GM19240 (cell line): ENCODE data around the gene ADRA2C.

Experiments
- DNase-seq: peaks from one replicate; pipeline ENCODE4 v3.0.0; 2011; ENCODE audit warnings: low spot score; ENCODE audit not compliant: insufficient read length

Gene ADRA2C

DNA sequence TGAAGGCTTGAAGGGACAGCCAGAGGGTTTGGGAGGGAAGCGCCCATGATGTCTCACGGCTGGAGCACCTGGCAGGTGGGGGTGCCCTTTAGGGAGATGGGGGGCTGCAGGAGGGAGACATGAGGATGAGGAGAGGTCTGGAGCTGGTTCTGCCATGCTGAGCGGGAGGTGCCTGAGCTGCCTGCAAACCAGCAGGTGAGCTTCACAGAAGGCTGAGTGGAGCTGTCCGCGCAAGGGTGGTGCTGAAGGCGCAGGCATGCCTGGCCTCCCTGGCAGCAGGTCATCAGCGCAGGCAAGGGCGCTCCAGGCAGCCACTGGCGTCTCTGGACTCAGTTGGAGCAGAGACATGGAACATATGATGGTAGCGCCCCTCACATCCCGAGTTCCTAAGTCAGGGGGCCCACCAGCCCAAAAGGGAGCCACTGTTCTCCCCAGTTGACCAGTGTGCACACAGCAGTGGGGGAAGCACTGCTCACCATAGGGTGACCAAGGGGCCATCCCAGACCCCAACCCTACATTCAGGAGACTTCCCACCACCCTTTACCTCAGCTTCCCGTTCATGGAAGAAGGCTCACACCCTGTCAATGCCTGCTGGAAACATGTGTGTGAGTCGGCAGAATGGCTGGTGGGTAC, 25.8 kb downstream of the ADRA2C start:
- DNase-seq = no peak

DNA sequence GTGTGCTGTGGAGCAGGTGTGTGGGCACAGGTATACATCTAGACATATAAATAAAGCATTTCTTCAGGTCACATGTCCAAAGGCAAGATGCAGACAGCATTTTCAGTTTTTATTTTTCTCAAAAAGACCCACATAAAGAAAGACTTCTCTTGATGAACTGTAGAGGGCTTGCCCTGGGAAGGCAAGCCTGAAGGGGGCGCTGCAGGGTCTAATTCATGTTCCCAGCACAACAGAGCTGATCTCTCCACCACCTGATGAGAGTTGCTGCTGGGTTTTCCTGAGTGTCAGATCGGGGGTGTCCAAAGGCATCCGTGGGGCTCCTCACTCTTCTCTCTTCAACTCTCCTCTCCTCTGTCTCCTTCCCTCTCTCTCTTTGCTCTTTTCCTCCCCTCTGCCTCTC, 26.6 kb downstream of the ADRA2C start:
- DNase-seq = no peak

DNA sequence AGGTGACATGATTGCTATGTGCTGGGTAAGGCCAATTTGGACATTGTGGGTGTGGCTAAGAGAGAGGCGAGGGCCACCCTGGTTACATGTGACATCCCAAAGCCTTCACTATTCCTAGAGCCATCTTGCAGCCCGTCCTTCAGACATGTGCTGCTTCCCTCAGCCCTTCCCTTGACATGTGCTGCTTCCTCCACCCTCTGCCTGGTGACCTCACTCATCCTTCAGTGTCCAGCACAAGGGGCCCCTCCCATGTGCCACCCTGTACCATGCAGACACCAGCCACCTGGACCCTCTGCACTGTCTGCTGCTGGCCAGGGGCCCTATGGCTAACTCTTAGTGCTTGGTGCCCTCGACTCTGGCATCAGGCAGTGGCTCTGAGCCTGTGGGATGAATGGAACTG, 27.4 kb downstream of the ADRA2C start:
- DNase-seq = no peak

DNA sequence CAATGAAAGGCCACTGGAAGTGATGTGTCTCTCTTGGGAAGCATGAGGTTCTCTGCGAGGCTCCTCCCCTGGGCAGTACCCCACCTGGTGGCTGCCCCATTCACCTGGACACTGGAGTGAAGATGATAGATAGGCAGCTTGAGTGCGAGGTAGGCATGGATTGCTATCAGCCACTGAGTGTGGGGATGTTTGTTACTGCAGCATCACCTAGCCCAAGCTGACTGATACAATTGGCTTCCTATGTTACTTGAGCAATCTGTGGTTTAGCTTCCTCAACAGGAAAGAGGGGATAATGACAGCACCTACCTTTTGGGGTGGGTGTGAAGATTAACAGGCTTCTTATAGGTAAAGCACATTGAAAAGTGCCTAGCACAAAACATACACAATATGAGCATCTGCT, 30.8 kb downstream of the ADRA2C start:
- DNase-seq = no peak

DNA sequence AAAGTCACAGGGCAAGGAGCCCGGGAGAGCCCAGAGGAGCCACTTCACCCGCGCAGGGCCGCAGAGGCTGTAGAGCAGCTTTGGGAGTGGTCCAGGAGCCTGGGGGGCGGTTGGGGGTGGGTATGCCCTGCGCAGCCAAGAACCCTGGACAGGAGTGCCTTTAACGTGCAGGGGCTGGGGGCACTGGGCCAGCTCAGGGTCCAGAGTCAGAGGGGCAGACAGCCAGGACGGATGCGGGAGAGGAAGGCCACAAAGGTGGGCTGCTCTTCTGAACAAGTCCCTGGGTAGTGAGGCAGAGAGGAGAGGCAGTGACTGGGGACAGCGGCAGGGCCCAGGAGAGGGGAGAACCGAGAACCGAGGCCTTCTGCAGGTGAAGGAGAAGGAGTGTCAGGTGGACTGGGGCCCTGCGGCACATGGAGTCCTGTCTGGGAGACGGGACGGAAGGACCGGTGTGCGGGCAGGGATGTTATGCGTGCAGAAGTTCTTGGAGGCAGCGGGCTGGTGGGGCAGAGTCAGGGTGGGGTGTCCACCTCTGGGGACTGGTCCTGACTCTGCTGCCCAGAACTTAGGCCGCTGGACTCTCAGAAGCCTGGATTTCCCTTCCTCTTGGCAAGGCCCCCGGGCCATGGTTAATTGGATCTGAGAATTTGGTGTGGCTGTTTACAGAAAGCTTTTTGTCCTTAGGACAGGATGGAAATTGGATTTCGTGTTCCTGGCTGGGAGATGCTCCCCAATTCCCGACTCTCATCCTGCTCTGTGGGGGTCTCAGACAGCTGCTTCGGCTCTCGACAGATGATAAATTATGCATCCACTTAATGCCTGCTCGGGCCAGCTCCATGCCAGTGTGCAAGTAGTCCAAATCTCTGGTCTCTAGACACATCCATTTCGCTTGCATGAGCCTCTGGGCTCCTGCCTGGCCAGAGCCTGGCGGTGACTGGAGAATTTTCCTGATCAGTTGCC, 31.9 kb downstream of the ADRA2C start:
- DNase-seq = no peak

DNA sequence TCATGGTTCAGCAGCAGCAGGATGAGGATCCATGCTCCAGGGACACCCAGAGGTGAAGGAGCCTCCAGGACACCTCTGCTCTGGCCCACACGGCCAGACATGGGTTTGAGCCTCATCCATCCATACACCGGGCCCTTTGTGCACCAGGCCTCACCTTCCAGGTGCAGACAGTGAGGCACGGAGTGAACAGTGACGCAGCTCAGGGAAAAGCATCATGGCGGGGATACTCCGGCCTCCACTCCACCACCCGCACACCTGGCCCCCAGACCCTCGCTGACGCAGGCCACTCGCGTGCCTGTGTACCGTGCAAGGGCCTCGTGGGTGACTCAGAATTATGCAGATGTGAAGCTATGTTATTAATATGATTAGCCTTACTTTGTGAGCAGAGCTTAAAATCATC, 33.3 kb downstream of the ADRA2C start:
- no peak for DNase-seq

DNA sequence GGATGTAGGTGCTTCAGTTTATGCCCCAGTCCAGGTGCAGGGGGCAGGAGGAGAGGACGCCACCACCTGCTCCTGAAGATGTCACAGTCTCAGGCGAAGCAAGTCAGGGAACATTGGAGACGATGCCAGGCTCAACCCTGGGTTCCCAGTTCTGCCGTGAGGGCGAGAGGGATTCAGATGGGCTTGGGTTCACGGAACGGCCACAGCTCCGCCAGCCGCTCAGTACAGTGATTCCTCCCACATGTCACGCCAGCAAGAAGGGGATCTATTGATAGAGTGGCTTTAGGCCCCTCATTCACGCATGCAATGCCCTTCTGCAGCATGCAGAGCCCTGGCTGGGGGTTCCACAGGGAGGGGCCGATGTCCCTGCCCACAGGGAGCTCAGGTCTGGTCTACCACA, 34.2 kb downstream of the ADRA2C start:
- no peak for DNase-seq

DNA sequence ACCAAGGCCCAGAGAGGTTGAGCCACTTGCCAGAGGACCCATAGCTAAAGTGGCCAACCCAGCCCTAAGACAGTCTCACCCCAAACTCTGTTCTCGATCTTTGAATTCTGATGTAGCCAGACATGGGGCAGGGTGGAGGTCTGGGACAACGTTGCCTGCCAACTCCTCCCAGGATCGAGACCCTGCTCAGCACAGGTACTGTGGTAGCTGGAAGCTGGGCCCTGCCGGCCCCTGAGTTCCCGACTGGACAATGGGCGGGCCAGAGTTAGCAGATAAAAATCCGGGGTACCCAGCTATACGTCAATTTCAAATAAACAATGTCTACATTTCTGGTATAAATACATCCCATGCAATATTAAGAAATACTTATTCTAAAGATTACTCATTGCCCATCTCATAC, 35.3 kb downstream of the ADRA2C start:
- no peak for DNase-seq

DNA sequence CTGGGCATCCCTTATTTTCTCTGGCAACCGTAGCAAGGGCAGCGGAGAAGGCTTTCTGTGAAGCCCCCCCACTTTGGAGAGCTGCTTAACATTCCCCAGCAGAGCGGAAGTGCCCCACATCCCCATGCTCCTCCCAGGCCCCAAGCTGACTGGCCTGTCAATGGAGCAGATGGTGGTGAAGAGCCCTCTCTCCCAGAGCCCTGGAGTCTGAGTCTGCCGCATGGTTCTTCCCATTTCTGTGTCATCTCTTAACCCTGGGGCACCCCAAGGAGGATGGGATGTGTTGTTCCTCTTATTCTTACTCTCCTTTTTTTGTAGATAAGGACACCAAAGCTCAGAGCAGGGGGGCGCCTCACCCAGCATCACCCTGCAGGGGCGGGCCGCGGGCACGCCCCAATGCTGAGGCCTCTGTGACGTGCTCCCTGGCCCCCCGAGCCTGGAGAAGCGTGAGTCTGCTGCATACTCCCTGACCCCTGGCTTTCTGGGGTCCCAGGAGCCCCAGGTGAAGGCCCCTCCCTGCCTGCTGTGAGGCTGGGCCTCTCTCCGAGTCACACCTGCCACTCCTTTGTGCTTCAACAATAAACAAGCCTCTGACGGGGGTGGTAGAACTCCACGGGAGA, 35.9 kb downstream of the ADRA2C start:
- no peak for DNase-seq

DNA sequence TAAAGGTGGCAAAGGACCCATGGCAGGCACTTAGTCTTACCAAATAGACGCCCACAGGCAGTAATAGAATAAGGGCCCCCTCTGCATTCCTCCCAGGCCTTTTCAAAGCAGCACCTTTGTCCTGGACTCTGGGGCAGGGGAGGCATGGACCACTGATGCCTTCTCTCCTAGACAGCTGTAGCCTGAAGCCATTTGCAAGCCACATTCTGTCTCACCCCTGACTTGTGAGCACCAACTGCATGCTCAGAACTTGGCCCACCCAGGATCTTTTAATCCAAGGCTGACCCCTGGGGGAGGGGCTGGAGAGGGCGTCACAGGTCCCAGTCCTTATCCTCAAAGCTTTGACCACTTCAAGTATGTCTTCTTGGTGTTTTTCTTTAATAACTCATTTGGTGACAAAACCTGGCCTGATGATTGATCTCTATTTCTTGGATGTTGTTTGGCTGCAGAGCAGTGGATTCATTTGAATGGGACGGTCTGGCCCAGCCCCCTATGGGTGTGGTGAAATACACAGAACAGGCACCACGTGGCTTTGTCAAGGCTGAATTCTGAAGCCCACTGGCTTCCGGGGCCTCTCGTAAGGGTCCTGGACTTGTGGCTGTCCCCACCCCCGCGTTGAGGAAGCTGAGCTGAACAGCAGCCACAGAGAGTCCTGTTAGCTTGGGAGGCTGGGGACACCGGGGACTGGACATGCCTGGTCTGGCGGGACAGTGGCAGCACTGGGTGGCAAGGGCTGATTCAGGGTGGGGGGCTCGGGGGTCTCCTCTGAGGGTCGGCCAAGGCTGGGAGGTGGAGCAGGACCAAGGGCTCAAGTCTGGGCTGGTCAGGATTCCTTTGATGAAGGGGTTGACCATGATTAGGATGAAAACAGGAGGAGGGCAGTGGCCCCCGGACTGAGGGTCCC, 36.6 kb downstream of the ADRA2C start:
- DNase-seq = no peak

DNA sequence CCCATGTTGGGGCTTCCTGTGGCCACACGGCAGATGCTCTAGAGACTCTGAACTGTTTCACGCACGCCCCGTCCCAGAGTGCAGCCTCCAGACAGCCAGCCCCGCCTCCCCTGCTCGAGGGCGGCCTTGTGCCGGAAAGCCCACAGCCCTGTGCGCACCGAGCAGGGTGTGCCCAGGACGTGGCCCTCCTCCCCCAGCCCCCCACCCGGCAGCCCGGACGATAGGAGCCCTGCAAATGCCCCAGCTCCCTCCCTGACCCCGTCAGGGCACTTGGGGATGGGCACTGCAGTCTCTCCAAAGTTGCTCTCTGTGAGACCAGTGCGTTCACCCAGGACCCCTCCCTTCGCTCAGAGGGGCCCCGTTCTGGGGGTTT, 37.3 kb downstream of the ADRA2C start:
- DNase-seq = no peak

DNA sequence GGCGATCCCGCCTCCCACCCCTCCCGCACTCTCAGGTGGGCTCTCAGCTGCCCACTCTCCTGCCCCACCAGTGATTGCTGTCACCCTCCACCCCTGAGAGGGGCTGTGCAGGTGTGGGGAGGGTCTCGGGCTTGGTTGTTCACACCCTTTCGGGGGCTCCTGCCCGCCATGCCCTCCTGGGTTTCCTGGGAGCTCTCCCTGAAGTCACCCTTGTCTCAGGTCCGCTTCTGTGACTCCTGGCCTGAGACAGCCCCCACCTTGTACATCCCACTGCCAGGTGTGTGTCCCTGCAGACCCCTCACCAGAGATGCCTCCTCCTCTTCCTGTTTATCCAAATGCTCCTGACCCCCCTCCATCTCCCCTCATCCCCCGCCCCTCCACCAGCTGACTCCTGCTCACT, 37.8 kb downstream of the ADRA2C start:
- DNase-seq = no peak

DNA sequence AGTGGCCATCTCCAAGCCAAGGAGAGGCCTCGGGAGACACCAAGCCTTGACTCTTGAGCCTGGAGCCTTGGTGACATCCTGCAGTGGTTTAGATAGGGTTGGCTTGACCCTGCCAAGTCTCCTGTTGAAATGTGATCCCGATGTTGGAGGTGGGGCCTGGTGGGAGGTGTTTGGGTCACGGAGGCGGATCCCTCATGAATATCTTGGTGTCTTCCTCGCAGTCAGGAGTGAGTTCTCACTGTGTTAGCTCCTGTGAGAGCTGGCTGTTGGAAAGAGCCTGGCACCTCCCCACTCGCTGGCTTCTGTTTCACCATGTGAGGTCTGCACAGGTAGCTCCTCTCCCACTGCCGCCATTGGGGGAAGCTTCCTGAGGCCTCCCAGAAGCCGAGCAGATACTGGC, 38.8 kb downstream of the ADRA2C start:
- no peak for DNase-seq

DNA sequence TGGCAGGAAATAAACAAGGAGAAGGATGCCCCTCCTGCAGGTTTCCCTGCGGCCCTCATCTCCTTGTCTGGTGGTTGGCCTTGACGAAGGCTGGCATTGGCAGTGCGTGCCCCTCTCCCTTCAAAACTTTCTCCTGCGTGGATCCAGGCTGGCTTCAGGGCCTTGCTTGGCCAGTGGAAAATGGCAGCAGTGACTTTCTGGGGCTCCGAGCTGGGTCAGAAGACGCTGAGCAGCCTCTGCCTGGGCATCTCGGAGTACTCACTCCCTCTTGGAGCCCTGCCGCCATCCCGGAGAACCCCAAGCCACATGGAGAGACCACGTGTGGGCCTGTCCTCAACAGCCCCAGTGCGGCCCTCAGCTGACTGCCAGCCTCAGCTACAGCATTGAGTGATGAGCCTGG, 39.5 kb downstream of the ADRA2C start:
- DNase-seq = no peak

DNA sequence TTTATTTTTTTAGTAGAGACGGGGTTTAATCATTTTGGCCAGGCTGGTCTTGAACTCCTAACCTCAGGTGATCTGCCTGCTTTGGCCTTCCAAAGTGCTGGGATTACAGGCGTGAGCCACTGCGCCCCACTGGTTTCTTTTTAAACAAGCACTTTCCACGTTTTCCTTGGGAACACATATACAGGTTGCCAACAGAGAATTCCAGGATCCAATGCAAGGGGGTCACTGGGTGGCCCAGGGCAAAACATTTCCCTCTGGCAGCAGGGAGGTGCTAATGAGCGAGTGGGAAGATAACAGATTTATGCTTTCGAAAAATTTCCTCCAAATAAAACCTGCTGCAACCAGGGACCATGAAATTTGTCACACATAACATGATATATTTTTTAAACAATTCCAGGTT, 41.1 kb downstream of the ADRA2C start:
- no peak for DNase-seq

DNA sequence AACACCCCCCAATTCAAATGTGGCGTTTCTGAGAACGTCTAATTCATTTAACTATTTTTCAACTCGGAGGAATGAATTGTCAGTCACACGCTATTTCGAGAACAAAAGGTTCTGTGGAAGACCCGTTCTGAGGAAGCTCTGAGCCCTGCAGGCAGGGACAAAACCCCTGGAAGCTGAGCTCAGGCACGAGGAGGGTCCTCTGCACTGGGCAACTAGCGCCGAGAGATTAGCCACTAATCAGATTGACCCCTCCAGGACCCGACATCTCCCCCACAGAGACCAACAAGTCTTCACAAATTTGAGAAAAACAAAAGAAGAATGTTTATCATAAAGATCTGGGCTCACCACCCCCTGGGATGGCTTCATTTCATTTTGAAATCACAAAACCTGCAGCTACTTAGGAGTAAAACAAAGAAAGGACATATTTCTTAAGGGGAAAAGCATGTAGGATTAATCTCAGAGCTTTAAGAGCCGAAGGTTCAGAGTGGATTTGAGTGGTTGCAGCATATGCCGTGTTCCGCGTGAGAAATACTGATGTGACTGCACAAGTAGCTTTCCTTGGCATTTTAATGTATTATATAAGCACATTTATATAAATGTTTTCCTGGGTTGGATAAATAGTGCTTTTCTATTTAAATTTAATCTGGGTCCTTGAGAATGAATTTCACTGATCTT, 41.8 kb downstream of the ADRA2C start:
- DNase-seq = no peak

DNA sequence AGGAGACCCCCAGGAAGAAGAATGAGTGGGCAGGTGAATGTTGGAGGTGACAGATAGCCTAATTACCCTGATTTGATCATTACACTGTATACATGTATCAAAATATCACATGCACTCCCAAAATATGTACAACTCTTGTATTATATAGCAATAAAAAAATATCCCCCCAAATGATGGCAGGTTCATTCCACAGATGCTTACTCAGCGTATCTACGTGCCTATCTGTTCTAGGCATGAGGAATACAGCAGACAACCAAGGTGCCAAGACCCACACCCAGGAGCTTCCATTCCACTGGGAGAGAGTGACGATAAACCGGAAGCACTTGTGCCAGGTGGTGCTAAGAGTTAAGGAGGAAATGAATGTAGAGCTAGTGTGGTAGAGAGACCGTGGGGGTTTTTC, 42.4 kb downstream of the ADRA2C start:
- DNase-seq = no peak

DNA sequence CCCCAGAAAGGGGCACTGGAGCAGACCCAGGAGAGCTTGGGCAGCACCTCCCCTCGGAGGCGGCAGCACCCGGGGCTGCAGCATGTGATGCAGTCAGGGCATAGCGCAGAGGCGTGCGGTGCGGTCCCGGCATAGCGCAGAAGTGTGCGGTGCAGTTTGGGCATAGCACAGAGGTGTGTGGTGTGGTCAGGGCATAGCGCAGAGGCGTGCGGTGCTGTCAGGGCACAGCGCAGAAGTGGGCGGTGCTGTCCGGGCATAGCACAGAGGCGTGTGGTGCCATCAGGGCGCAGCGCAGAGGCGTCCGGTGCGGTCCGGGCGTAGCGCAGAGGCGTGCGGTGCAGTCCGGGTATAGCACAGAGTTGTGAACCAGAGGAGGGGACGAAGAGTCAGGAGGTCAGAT, 42.8 kb downstream of the ADRA2C start:
- DNase-seq = no peak

DNA sequence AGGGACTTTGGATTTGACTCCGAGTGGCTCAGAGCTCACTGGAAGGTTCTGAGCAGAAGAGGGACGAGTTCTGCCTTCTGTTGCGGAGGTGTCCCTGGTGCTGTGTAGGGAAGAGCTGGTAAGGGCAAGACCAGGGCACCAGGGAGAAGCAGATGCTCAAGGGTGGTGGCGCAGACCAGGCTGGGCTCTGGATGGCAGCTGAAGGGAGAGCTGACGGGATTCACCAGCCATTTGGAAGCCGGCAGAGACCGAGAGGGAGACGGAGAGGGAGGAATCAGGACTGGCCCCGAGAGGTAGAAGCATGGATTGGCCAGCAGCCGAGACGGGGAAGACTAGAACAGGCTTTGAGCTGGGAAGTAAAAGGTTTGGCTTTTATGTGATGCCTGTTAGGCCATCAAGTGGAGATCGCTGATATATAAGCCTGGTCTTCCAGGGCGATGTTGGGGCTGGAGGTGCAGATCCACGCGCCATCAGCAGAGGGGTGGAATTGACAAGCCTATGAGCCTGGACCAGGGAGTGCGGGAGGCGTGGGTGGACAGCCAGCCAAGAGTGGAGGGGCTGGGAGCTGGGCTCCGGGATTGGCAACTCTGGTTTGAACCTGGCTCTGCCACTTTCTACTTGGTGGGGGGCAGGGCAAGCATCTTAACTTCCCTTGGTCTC, 43.4 kb downstream of the ADRA2C start:
- no peak for DNase-seq

DNA sequence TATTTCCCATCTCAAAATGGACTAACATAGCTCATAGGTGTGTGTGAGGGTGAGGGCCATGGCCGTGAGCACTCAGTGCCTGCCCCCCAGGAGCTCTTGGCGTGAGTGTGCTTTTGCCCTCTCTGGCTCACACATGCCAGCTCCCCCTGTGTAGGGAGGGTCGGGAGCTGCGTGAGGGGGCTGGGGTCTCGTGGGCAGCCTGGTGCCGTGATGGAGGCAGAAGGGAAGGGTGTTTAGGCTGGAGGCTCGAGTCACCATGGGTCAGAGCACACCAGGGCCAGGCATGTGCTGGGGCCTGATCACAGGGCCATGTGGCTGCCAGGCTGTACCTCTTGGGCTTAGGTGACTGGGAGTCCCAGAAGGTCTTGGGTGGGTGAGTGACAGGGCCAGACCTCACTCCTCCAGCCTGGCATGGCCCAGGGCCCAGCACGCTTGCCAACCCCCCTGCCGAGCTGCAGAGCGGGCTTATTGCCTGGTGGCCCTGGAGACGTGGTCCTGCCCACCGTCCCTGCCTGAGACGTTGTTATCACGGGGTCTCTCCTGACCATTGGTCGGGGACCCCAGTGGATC, 44.0 kb downstream of the ADRA2C start:
- DNase-seq = no peak
